Vagina (tissue), 2 donors: ENCODE data around the gene NISCH.

Experiments
- CTCF ChIP-seq, 3 experiments: fragments of 450-650 bp in 2 of 3; fragments of 200-600 bp in 1 of 3; sonication (generic) in 1 of 3; IDR thresholded peaks; one replicate each; pipeline ENCODE4 v1.5.1; 2017 to 2019; ENCODE audit warnings: antibody characterized with exemption in 3 of 3, mild to moderate bottlenecking in 2 of 3, moderate library complexity in 2 of 3
- POLR2A ChIP-seq, 2 donors: fragments of 450-650 bp; IDR thresholded peaks; one replicate each; pipeline ENCODE4 v1.6.1; 2017; ENCODE audit warnings: antibody characterized with exemption in 2 of 2, mild to moderate bottlenecking in 2 of 2, moderate library complexity in 2 of 2

- no peak for TF ChIP-seq POLR2A (IDR thresholded peaks at IDR 0.05)
- no peak for TF ChIP-seq CTCF (IDR thresholded peaks at IDR 0.05)
These were observed 1.7 kb upstream of the NISCH start, which contains the start of gene TNNC1 for GRCh38 chr3:52453496-52454249.
